ENCODE data around the gene TREH. TPM values are rescaled to one million over a fixed set of nuclear protein-coding genes. Genes with fewer than 3 reads are reported as not detected.

The TREH gene
- polyA plus RNA-seq, 1 of the 3 experiments (the other 2 are of a cell fraction) = not detected

- Histone ChIP-seq H3K9me2 (no peaks in the 10 kb centered on the region), H3K36me3 (replicated peaks in 1 of 2; ENCODE audit: control insufficient read depth in 1 of 2, insufficient read depth in 2 of 2, low read length in 1 of 2) (peaks cover 32 to 48% of the 10 kb centered on the region in 2 experiments), H3K27ac (ENCODE audit: low read depth in 2 of 2, low read length in 1 of 2) (peak overlapping the region in 1 of 2 experiments; percentile 48; a peak in 1 of 4 replicates), H3K4me3 (ENCODE audit: low read depth in 2 of 2, low read length in 1 of 2) (no peak overlapping the region), H3K9ac (no peak overlapping the region), H3F3A (replicated peaks; ENCODE audit: insufficient read depth) (peaks cover 44% of the 10 kb centered on the region), H3K79me2 (ENCODE audit: insufficient read depth) (no peaks in the 10 kb centered on the region), H4K20me1 (ENCODE audit: insufficient read depth) (peaks cover 15% of the 10 kb centered on the region), H3K9me3 (no peaks in the 10 kb centered on the region), H3K4me2 (no peak overlapping the region), H3K27me3 (ENCODE audit: insufficient read depth) (no peaks in the 10 kb centered on the region), H3K4me1 (ENCODE audit: control insufficient read depth in 1 of 2, insufficient read depth in 2 of 2, low read depth in 1 of 2, low read length in 1 of 2) (peaks cover 0 to 12% of the 10 kb centered on the region in 2 experiments; a peak in 1 of 4 replicates), H2AFZ (ENCODE audit: low read depth) (no peak overlapping the region)
- no peak for DNase-seq
- no peak for TF ChIP-seq IRF3 (IDR thresholded peaks at IDR 0.05; ENCODE audit: low read depth, low read length)
- TF ChIP-seq TAF1 (IDR thresholded peaks at IDR 0.05; ENCODE audit: borderline replicate concordance, low read depth, low read length) = no peak
- TF ChIP-seq EP300 (IDR thresholded peaks at IDR 0.05; ENCODE audit: borderline replicate concordance in 1 of 2, low read depth in 1 of 2, low read length in 1 of 2) = no peak
- TF ChIP-seq RFX5 (IDR thresholded peaks at IDR 0.05; ENCODE audit: low read length) = no peak
- no peak for TF ChIP-seq MXI1 (IDR thresholded peaks at IDR 0.05; ENCODE audit: low read depth, low read length)
- CTCF ChIA-PET = interaction anchor here (0.8 to 9.6 kb wide), 18 partner anchors 9 to 433 kb away, joined by 3 to 144 read pairs (median 5); partner anchors contain the start of genes PHLDB1 and UPK2
- POLR2A ChIA-PET = no interaction called here
- WGBS (ENCODE audit: low lambda C conversion rate) = 94% methylated on average over 12 of the region's 16 CpGs
These were observed 21.6 kb downstream of the TREH start for GRCh38 chr11:118657709-118658428.

GRCh38 chr11:118657238-118657637, 22.2 kb downstream of the TREH start:
- Histone ChIP-seq H3K79me2 (ENCODE audit: insufficient read depth) (no peaks in the 10 kb centered on the region), H4K20me1 (ENCODE audit: insufficient read depth) (peaks cover 15% of the 10 kb centered on the region), H3K27ac (ENCODE audit: low read depth in 2 of 2, low read length in 1 of 2) (no peak overlapping the region), H3K27me3 (ENCODE audit: insufficient read depth) (no peaks in the 10 kb centered on the region), H3K9me2 (no peaks in the 10 kb centered on the region), H2AFZ (ENCODE audit: low read depth) (no peak overlapping the region), H3K9me3 (no peaks in the 10 kb centered on the region), H3K9ac (no peak overlapping the region), H3K36me3 (replicated peaks in 1 of 2; ENCODE audit: control insufficient read depth in 1 of 2, insufficient read depth in 2 of 2, low read length in 1 of 2) (peaks cover 36 to 54% of the 10 kb centered on the region in 2 experiments), H3K4me1 (ENCODE audit: control insufficient read depth in 1 of 2, insufficient read depth in 2 of 2, low read depth in 1 of 2, low read length in 1 of 2) (peaks cover 0 to 12% of the 10 kb centered on the region in 2 experiments; a peak in 1 of 4 replicates), H3F3A (replicated peaks; ENCODE audit: insufficient read depth) (peaks cover 49% of the 10 kb centered on the region), H3K4me2 (no peak overlapping the region), H3K4me3 (ENCODE audit: low read depth in 2 of 2, low read length in 1 of 2) (no peak overlapping the region)
- ChIA-PET POLR2A (interaction anchor here (0.5 to 0.8 kb wide), 2 partner anchors 9 to 377 kb away, joined by 3 read pairs; no protein-coding TSS in a partner anchor), CTCF (interaction anchor here (1.3 to 9.6 kb wide), 8 partner anchors 12 to 430 kb away, joined by 3 to 144 read pairs (median 6); partner anchors contain the start of gene PHLDB1)
- DNase-seq = peak; percentile 69
- WGBS (ENCODE audit: low lambda C conversion rate) = 95% methylated on average over 1 of the region's 2 CpGs
- TF ChIP-seq RXRA (IDR thresholded peaks at IDR 0.05; ENCODE audit: borderline replicate concordance, low read depth) = no peak
- TF ChIP-seq GATA2 (CRISPR knock-in tag; IDR thresholded peaks at IDR 0.05) = no peak
- TF ChIP-seq USF2 (IDR thresholded peaks at IDR 0.05; ENCODE audit: borderline replicate concordance, low read depth, low read length) = no peak
- no peak for TF ChIP-seq USF1 (IDR thresholded peaks at IDR 0.05; ENCODE audit: borderline replicate concordance, low read depth)
- TF ChIP-seq MXI1 (IDR thresholded peaks at IDR 0.05; ENCODE audit: low read depth, low read length) = no peak
- no peak for TF ChIP-seq CHD2 (IDR thresholded peaks at IDR 0.05; ENCODE audit: low read length, partially characterized antibody)
- TF ChIP-seq RCOR1 (IDR thresholded peaks at IDR 0.05; ENCODE audit: low read length) = no peak
- no peak for TF ChIP-seq NFIC (IDR thresholded peaks at IDR 0.05; ENCODE audit: borderline replicate concordance)
- TF ChIP-seq YY1 (IDR thresholded peaks at IDR 0.05; ENCODE audit: low read depth) = no peak
- TF ChIP-seq POLR2AphosphoS5 (IDR thresholded peaks at IDR 0.05; ENCODE audit: low read depth, low read length) = no peak
- TF ChIP-seq REST (IDR thresholded peaks at IDR 0.05; ENCODE audit: low read depth, low read length) = no peak
- no peak for TF ChIP-seq TCF12 (IDR thresholded peaks at IDR 0.05)
- TF ChIP-seq ZBTB33 (IDR thresholded peaks at IDR 0.05; ENCODE audit: borderline replicate concordance, low read depth) = no peak

Data from SK-N-SH (cell line).